Duodenal mucosa (tissue), 2 donors: Measurements from ENCODE around the gene KAT8.
A peak's percentile ranks its signal among the peaks of the same experiment; 100 is the strongest.
"Not testable (repeated sequence)": the region's sequence is repeated elsewhere in the genome, so short reads cannot be mapped to it uniquely, and the experiment has no call there.

Experiments used
- H3K27ac ChIP-seq: one replicate; pipeline ENCODE4 v1.7.0; 2013; ENCODE audit warnings: low read depth, low read length
- H3K27me3 ChIP-seq, 2 donors: one replicate each; pipeline ENCODE4 v1.7.0; 2013; ENCODE audit warnings: low read length in 2 of 2, control low read depth in 1 of 2; ENCODE audit not compliant: insufficient read depth in 2 of 2, control insufficient read depth in 1 of 2
- H3K36me3 ChIP-seq, 2 donors: one replicate each; pipeline ENCODE4 v1.7.0; 2013; ENCODE audit warnings: low read length in 2 of 2, control low read depth in 1 of 2; ENCODE audit not compliant: insufficient read depth in 2 of 2, control insufficient read depth in 1 of 2
- H3K4me1 ChIP-seq, 2 donors: one replicate each; pipeline ENCODE4 v1.7.0; 2013; ENCODE audit warnings: low read length in 2 of 2, control low read depth in 1 of 2; ENCODE audit not compliant: insufficient read depth in 2 of 2, control insufficient read depth in 1 of 2
- H3K4me3 ChIP-seq, 2 donors: one replicate each; pipeline ENCODE4 v1.7.0; 2013; ENCODE audit warnings: low read length in 2 of 2, low read depth in 1 of 2
- H3K9ac ChIP-seq, 2 donors: one replicate each; pipeline ENCODE4 v1.7.0; 2013; ENCODE audit warnings: low read length in 2 of 2, low read depth in 1 of 2
- H3K9me3 ChIP-seq, 2 donors: one replicate each; pipeline ENCODE4 v1.7.0; 2013; ENCODE audit warnings: low read length in 2 of 2, control low read depth in 1 of 2; ENCODE audit not compliant: control insufficient read depth in 1 of 2

KAT8 gene

GRCh38 chr16:31138621-31139578 lies 21.4 kb downstream of the KAT8 start:
- Histone ChIP-seq H3K4me1 (peaks cover 33 to 44% of the 10 kb centered on the region in 2 donors), H3K9ac (peak overlapping the region; percentile 43 to 54), H3K9me3 (no peaks in the 10 kb centered on the region), H3K27me3 (no peaks in the 10 kb centered on the region), H3K4me3 (peak overlapping the region in 1 of 2 donors; percentile 27), H3K36me3 (peaks cover 0 to under 1% of the 10 kb centered on the region in 2 donors), H3K27ac (peak overlapping the region; percentile 73)

- not testable (repeated sequence) for H3K36me3 ChIP-seq, H3K27me3 ChIP-seq, H3K9me3 ChIP-seq
- H3K27ac ChIP-seq: peak overlapping the region; percentile 80
- peak overlapping the region; percentile 59 to 80 for H3K9ac ChIP-seq
- peak overlapping the region in 1 of 2 donors; percentile 60 for H3K4me3 ChIP-seq
- H3K4me1 ChIP-seq: peaks cover 29 to 39% of the 10 kb centered on the region in 2 donors
Measured at GRCh38 chr16:31141071-31141469, 23.6 kb downstream of the KAT8 start.

- Histone ChIP-seq H3K4me3 (peak overlapping the region; percentile 58 to 60), H3K27me3 (peaks cover 0 to 4% of the 10 kb centered on the region in 2 donors), H3K9me3 (no peaks in the 10 kb centered on the region), H3K9ac (peak overlapping the region; percentile 59 to 80), H3K27ac (peak overlapping the region; percentile 80), H3K4me1 (peaks cover 29 to 37% of the 10 kb centered on the region in 2 donors), H3K36me3 (no peaks in the 10 kb centered on the region)
Measured at GRCh38 chr16:31141489-31142108, 24.1 kb downstream of the KAT8 start.

GRCh38 chr16:31142109-31143010 lies 24.9 kb downstream of the KAT8 start:
- Histone ChIP-seq H3K27ac (peak overlapping the region; percentile 80), H3K4me1 (peaks cover 29 to 37% of the 10 kb centered on the region in 2 donors), H3K9me3 (no peaks in the 10 kb centered on the region), H3K27me3 (peaks cover 0 to 4% of the 10 kb centered on the region in 2 donors), H3K4me3 (peak overlapping the region; percentile 58 to 65), H3K36me3 (no peaks in the 10 kb centered on the region), H3K9ac (peak overlapping the region; percentile 59 to 80)

GRCh38 chr16:31143011-31143693 lies 25.7 kb downstream of the KAT8 start:
- Histone ChIP-seq H3K27ac (no peak overlapping the region), H3K4me1 (peaks cover 30 to 35% of the 10 kb centered on the region in 2 donors), H3K4me3 (peak overlapping the region; percentile 55 to 65), H3K27me3 (peaks cover 0 to 4% of the 10 kb centered on the region in 2 donors), H3K9ac (peak overlapping the region in 1 of 2 donors; percentile 55), H3K9me3 (no peaks in the 10 kb centered on the region), H3K36me3 (no peaks in the 10 kb centered on the region)

- Histone ChIP-seq H3K4me3 (no peak overlapping the region), H3K9ac (no peak overlapping the region), H3K27me3 (peaks cover 0 to 6% of the 10 kb centered on the region in 2 donors), H3K9me3 (no peaks in the 10 kb centered on the region), H3K36me3 (no peaks in the 10 kb centered on the region), H3K4me1 (peaks cover 26 to 34% of the 10 kb centered on the region in 2 donors), H3K27ac (no peak overlapping the region)
Measured at GRCh38 chr16:31143694-31144148, 26.3 kb downstream of the KAT8 start.

GRCh38 chr16:31144418-31144817 lies 27.0 kb downstream of the KAT8 start:
- H3K27ac ChIP-seq, H3K4me3 ChIP-seq, H3K9ac ChIP-seq, H3K27me3 ChIP-seq, H3K9me3 ChIP-seq, H3K36me3 ChIP-seq: not testable (repeated sequence)
- H3K4me1 ChIP-seq: peaks cover 21 to 28% of the 10 kb centered on the region in 2 donors

GRCh38 chr16:31145398-31145990 lies 28.0 kb downstream of the KAT8 start:
- Histone ChIP-seq H3K36me3 (no peaks in the 10 kb centered on the region), H3K27me3 (peaks cover 0 to 6% of the 10 kb centered on the region in 2 donors), H3K4me3 (no peak overlapping the region), H3K27ac (no peak overlapping the region), H3K4me1 (peaks cover 20 to 23% of the 10 kb centered on the region in 2 donors), H3K9me3 (no peaks in the 10 kb centered on the region), H3K9ac (no peak overlapping the region)

- Histone ChIP-seq H3K9me3 (no peaks in the 10 kb centered on the region), H3K27me3 (peaks cover 0 to 6% of the 10 kb centered on the region in 2 donors), H3K27ac (no peak overlapping the region), H3K4me1 (peaks cover 8 to 9% of the 10 kb centered on the region in 2 donors), H3K4me3 (peak overlapping the region in 1 of 2 donors; percentile 21), H3K9ac (no peak overlapping the region), H3K36me3 (no peaks in the 10 kb centered on the region)
Measured at GRCh38 chr16:31147574-31147973, 30.1 kb downstream of the KAT8 start.
